H54 (cell line): ENCODE results near the gene LEMD1.
A peak's percentile ranks its signal among the peaks of the same experiment; 100 is the strongest.
"Not testable (repeated sequence)": the region's sequence is repeated elsewhere in the genome, so short reads cannot be mapped to it uniquely, and the experiment has no call there.

ENCODE experiments used
- DNase-seq: peaks from one replicate; pipeline ENCODE4 v3.0.0; 2011; ENCODE audit warnings: low spot score, mixed read lengths; ENCODE audit not compliant: insufficient read length
- FAIRE-seq: peaks from 3 replicates; lab custom pipeline; 2011; peaks lifted over from hg19 to GRCh38; lab: Jason Lieb, UNC
- POLR2A ChIP-seq: IDR thresholded peaks from 2 replicates; pipeline ENCODE4 v1.6.1; 2011; ENCODE audit warnings: low read depth, mild to moderate bottlenecking, low read length

Gene LEMD1

DNA sequence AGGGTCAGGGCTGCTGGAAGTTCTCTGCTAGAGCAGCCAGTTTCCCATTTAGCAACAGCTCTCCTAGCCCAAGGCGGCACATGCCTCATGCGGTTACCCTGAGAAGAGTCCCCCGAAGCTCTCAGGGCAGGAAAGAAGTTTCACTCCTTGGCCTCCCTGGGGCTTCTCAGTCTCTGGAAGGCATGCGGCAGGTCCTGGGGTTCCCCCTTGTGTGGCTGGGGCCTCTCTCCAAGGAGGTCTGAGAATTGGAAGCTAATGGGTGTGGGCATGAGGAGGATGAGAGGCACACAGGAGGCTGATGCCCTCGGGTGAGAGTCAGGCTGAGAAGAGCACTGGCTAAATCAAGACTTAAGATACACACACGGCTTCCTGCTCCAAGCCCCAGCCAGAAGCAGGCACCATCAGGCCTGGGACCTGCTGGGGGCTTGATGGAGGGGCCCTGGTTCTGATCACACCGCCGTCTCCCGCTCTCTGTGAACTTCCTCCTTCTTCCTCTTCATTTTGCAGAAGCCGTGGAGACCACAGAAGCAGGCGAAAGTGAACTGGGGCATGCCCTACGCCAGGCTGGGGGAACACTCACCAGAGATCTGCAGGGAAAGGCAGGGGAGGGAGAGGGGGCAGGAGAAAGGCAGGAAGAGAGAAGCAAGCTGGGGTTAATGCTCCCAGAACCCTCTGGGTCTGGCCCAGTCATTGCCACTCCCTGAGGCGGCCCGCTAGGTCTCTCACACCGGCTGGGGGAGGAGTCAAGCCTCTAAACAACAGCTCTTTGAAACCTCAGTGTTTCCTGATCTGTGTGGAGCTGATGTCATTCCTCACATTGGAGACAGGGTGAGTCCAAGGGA lies 18.8 kb upstream of the LEMD1 start:
- no peak for TF ChIP-seq POLR2A
- DNase-seq (peak; percentile 90), FAIRE-seq (peak; percentile 69)

DNA sequence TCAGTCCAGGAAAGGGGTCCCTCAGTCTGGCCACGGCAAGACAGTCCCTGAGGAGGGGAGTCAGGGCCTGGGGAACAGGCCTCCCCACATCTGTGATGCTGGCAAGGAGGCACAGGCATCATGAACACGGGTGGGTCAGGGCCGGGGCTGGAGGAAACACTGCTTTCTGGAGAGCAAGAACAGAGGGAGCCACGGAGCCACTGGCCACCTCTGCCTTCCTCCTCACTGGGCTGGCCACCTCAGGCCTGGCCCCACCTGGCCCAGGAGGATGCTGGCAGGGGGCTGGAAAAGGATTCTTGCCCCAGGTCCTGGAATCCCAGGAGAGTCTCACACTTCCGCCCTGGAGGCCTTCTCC lies 18.2 kb upstream of the LEMD1 start:
- DNase-seq: no peak
- no peak for FAIRE-seq
- TF ChIP-seq POLR2A: no peak

DNA sequence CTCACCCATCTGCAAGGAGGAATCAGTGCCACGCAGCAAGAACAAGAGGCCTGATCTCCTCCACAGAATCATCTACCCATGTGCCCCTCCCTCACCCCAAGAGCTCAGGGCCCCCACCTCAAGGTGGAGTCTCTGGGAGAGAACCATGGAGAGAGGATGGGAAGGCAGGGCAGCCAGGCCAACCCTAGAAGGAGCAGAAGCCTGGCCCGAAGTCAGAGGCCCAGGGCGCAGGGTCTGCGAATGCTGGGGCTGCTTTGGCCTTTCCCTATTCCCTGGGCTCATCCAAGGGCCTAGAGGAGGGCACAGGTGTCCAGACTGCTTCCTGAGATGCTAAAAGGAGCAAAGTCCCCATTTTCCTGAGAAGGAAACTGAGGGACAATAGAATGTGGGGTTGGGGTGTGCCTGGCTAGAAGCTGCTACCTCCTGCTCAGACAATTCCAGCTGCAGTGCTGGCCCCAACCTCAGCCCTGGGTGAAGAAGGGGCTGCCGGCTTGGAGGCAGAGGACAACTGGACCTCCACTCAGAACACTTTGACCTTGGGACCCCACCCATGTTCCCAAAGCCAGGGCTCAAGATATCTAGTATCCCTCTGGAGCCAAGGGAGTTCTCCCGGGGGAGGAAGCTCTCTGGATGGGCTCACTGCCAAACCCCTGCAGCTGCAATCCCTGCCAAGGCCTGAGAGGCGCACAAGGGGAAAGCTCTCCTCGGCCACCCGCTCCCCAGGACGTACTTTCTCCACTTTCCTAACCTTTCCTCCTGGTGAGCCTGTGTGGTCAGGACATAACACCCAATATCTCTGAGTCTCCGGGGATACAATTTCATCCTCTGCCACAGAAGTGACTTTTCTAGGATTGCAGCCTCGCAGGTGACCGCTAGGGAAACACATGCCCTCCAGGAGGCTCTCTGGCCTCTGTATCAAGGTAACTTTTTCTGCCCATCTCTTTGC lies 16.6 kb upstream of the LEMD1 start:
- no peak for TF ChIP-seq POLR2A
- no peak for FAIRE-seq
- DNase-seq: peak; percentile 89

DNA sequence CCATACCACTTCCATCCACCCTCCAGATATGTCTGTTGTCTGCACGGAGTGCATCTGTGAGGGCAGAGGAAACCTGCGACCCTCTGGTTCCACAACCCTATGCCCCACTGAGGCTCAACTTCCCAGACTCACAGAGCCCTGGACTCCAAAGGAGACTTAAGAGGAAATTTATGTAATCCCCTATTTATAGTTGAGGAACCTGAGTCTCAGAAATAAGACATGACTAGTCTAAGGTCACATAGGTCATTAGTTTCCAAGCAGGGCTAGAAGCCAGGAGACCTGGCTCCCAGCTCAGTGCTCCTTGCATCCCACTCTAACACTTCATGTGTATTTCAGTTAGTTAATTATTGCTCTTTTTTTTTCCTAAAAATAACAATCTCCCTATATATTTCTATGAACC lies 15.7 kb upstream of the LEMD1 start:
- TF ChIP-seq POLR2A: no peak
- no peak for FAIRE-seq
- no peak for DNase-seq

DNA sequence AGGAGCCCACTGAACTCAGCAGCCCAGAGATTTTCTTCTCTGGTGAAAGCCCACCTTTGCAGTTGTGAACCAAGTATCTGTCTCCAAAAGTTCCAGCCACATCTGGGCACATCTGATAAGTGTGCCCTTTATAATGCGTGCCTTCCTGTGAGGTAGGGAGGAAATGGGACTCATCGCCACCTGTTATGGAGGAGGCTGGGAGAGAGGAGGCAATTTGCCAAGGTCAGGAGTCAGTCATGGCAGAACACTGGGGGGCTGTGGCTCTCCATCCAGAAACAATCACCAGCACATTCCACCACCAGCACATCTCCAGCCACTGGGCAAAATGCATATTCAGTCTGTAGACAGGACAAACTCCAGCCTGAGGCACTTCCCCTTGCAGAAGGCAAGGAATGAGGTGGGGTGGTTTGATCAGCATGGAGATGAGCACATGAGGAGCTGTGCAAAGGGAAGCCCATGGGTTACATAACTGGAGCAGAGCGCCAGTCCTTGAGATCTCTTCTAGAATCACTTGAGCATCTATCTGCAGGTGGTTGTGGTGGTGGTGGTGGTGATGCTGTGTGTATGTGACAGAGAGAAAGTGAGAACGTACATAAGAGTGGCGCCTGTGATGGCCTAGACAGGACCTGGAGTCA lies 15.0 kb upstream of the LEMD1 start:
- no peak for DNase-seq
- FAIRE-seq: no peak
- no peak for TF ChIP-seq POLR2A

DNA sequence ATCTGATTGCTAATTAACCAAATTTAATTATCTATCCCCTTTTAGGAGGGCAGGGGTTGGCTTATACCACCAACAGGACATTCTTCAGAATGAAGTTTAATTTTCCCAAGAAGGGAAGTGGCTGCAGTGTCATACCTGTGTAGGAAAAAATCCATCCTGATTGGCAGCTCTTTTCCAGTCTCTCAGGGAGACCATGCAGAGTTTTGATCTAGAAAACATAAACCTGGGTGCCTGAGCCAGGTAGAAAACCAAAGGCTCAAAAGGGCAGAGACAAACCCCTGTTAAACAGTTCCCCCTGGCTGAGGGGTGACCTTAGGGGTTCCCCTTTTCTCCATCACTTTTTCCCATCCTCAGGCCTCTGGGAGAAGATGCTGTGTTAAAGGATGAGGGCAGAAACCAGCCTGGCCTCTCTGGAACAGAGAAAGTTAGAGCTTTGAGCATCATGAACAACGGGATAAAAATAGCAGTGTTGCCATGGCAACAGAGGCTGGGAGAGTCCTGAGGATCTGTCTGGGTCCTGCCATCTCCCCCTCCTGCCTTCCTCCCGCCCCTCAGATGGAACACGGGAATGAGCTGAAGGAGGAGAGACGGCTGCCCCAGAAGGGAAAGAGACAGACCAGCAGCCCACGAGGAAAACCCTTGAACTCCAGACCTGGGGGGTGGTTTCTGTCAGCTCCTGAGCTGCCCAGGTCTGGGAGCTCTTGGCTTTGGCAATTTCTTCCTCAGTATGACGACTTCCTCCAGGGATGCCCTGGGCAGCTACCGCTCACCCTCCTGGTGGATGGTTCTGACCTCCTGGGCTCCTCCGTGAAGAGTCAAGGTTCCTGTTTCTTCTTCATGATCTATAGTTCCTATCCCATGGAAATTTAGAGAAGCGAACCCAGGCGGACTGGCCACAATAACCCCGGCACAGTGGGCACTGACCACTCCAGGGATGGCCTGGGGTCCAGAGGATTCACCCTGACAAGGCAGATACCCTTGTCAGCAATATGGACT lies 14.0 kb upstream of the LEMD1 start:
- DNase-seq (no peak), FAIRE-seq (no peak)
- TF ChIP-seq POLR2A: no peak

DNA sequence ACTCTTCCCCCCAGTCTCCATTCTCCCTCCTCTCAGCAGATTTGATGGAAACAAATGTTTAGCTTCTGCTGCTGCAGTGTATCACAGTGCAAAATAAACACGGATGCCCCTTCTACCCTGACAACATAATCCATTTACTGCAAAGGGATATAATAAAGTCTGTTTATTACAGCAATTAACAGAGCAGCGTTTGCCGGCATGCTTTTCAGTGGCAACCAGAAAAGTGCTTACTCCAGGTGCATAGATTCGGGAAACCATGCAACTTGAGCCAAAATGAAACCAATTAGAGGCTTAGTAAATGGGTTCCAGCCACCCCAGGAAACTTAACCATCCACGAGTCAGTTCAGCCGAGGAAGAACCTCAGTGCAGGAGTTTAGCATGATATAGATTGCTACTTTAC lies 12.9 kb upstream of the LEMD1 start:
- TF ChIP-seq POLR2A: no peak
- FAIRE-seq (no peak), DNase-seq (no peak)

DNA sequence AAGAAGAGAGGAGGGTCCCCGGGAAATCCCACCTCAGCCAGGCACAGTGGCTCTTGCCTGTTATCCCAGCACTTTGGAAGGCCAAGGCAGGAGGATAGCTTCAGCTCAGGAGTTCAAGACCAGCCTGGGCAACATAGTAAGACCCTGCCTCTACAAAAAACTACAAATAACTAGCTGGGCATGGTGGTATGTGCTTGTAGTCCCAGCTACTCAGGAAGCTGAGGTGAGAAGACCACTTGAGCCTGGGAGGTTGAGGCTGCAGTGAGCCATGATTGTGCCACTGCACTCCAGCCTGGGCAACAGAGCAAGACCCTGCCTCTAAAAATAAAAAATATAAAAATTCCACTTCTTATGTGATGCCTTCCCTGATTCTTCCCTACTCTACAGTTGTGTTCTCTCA lies 10.8 kb upstream of the LEMD1 start:
- FAIRE-seq, DNase-seq: not testable (repeated sequence)

DNA sequence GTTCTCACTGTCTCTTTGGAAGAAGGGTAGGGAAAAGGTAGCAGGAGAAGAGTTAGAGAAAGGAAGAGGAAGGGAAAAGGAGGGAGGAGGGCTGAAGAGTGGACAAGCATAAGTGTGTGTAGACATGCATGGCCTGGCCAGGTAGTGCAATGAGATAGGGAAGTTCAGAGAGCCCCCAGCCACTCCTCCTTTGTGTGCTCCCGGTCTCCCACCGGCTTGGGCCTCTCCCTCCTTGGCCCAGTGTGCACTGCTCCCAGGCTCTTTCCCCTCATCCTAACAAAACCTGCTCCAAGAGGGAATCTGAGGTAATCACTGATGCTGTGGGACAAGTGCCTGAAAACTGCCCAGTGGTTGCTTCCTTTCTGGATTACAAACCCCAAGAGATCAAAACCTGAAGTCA lies 10.3 kb upstream of the LEMD1 start:
- TF ChIP-seq POLR2A: no peak
- DNase-seq (no peak), FAIRE-seq (no peak)

DNA sequence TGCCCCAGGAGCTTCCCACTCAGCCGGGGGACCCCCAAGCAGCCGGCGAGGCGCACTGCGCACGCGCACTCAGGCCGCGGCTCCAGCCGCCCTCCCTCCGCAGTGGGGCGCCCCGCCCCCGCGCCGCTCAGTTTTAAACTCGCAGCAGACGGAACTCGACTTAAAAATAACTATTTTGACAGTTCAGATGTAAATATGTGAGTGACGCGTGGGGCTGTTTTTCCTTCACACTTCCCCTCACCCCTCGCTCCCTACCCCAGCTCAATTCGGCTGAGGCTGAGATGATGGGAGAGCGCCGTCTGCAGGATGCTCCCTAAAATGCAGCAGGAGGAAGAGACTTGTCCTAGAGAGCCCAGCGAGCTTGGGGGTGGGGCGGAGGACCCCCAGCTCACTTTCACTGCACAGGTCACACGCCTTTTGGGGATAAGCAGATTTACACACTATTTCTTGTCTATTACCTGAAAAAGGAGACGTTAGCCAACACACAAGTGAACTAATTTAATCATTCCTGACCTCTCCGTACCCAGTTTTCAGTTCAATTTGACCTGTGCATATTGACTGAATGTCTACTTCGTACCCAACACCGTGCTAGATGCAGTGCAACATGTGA lies 8.9 kb upstream of the LEMD1 start:
- DNase-seq (no peak), FAIRE-seq (no peak)
- TF ChIP-seq POLR2A: no peak

DNA sequence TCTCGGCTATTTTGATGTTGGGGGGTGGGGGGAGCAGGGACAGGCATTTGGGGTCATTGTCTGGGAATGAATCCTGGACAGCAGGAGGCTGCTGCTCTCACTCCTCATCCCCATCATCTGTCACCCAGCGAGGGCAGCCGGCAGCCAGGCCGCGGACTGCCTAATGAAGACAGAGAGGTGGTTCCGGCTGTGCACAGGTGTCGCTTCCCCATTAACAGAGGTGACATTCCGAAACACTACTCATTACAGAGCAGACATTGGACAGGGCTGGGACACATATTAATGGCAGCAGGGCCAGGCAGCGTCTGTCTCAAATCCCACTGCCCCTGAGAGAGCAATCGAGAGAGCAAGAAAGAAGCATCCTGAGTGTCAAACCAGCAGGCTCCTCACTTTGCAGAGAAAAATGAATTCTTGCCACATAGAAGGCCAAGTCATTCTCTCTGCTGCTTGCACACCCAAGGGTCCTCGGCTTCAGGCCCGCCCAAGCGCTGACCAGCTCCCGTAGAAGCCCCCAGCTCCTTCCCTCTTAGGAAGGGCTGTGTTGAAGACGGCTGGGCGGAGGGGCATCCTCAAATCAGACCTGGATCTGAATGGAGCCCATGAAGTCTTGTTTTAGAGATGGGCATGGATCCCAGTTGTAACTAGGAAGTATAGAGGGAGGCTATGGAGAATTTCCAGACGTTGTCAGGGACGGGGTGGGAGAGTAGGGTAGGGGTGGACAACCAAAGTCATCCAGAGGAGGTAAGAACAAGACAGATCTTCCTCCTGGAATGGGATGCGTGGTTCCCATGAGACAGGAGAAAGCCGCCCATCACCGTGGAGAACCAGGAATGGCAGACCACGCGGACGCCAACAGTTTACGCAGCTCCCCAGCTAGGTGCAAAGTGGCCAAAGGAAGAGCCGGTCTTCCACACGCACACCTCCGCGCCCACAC lies 8.2 kb upstream of the LEMD1 start:
- TF ChIP-seq POLR2A: no peak
- no peak for FAIRE-seq
- no peak for DNase-seq
